ENCODE measurements around the gene CSNK1D. TPM values are rescaled to one million over a fixed set of nuclear protein-coding genes. Genes with fewer than 3 reads are reported as not detected.

Gene CSNK1D
- total and polyA plus RNA-seq, 10 of the 15 experiments (the other 5 are each of a cell fraction or from before 2014, with no cell fraction given) = 5.7 to 105 (median 58.1) TPM

DNA sequence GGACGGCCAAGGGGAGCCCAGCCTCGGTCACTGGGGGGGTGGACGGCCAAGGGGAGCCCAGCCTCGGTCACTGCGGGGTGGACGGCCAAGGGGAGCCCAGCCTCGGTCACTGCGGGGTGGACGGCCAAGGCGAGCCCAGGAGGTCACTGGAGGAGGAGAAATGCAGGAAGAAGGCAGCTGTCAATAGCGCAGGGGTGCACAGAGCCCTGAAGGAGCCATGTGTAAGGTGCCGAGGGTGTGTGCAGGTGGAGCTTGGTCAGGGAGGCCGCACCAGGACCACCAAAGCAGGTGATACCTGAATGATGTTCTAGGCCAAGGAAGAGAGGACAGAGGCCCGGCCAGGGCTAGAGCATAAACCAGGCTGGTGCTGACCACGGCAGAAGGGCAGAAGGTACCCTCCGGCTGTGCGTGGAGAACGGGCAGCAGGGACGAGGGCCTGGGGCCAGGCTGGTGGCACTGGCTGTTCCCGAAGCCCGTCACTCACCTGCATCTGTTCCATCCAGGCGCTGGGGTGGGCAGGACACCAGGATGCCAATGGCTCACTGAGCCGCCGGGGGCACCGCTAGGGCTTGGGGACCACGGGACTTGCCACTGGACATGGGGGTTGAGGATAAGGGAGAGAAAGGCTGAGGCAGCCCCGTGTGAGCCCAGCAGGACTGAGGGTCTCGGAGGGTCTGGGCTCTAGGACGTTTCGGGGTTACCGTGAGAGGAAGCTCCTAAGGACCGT is 55.0 kb downstream of the CSNK1D start:
- no peak overlapping the region for H2AFZ ChIP-seq (ENCODE audit: control insufficient read depth, low read depth, low read length)
- H3K9me3 ChIP-seq (replicated peaks; ENCODE audit: control insufficient read depth, insufficient read depth, low read length) = no peaks in the 10 kb centered on the region; the same call in 2 of the 3 replicates
- no peaks in the 10 kb centered on the region for H4K20me1 ChIP-seq (ENCODE audit: control insufficient read depth, insufficient read depth)
- no peaks in the 10 kb centered on the region; a peak in 1 of 4 replicates for H3K27me3 ChIP-seq (replicated peaks in 1 of 2; ENCODE audit: control insufficient read depth in 2 of 2, insufficient read depth in 2 of 2, low read length in 1 of 2)
- ChIA-PET RAD21 (ENCODE audit: unreplicated experiment) (no interaction called here), CTCF (interaction anchor here (1.7 kb wide), 1 partner anchor 13 kb away, joined by 4 read pairs; no protein-coding TSS in a partner anchor), SMC1A (ENCODE audit: uncharacterized antibody, unreplicated experiment) (no interaction called here), POLR2A (interaction anchor here (1.9 kb wide), 1 partner anchor 12 kb away, joined by 4 read pairs; no protein-coding TSS in a partner anchor)
- in situ Hi-C loops (cut with MboI) = no loop called here
- WGBS (ENCODE audit: insufficient coverage, insufficient replicate concordance, low lambda C conversion rate, missing lambda C conversion rate) = 71% methylated on average over 25 of the region's 32 CpGs
- FAIRE-seq (no peak), DNase-seq (ENCODE audit: low read depth, low spot score) (no peak), ATAC-seq (no peak)
- H3K4me2 ChIP-seq (ENCODE audit: control insufficient read depth, insufficient read depth) = no peak overlapping the region
- no peaks in the 10 kb centered on the region for H3K79me2 ChIP-seq (ENCODE audit: control insufficient read depth, insufficient read depth, low read length)
- no peaks in the 10 kb centered on the region for H3K36me3 ChIP-seq (ENCODE audit: control insufficient read depth in 2 of 2, insufficient read depth in 2 of 2, low read length in 1 of 2)
- H3K4me1 ChIP-seq (ENCODE audit: control insufficient read depth, insufficient read depth, low read length) = peaks cover 20% of the 10 kb centered on the region
- H3K4me3 ChIP-seq = no peak overlapping the region
- intact Hi-C loops (cut with micrococcal nuclease; ENCODE audit: unreplicated experiment) = no loop called here
- TF ChIP-seq CREB1 (IDR thresholded peaks at IDR 0.05; ENCODE audit: low read depth) = no peak
- TF ChIP-seq, protein P1, sequence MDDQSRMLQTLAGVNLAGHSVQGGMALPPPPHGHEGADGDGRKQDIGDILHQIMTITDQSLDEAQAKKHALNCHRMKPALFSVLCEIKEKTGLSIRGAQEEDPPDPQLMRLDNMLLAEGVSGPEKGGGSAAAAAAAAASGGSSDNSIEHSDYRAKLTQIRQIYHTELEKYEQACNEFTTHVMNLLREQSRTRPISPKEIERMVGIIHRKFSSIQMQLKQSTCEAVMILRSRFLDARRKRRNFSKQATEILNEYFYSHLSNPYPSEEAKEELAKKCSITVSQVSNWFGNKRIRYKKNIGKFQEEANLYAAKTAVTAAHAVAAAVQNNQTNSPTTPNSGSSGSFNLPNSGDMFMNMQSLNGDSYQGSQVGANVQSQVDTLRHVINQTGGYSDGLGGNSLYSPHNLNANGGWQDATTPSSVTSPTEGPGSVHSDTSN (IDR thresholded peaks at IDR 0.05; ENCODE audit: insufficient replicate concordance, low read depth, low read length) = no peak
- no peak for TF ChIP-seq CEBPB (IDR thresholded peaks at IDR 0.05; ENCODE audit: borderline replicate concordance in 1 of 2, low read depth in 2 of 2, low read length in 2 of 2)
- TF ChIP-seq KLF5 (IDR thresholded peaks at IDR 0.05; ENCODE audit: partially characterized antibody) = no peak
- no peak for TF ChIP-seq NR2C1 (IDR thresholded peaks at IDR 0.05)
- no peak for TF ChIP-seq RAD21 (IDR thresholded peaks at IDR 0.05; ENCODE audit: insufficient read depth, low read depth, low read length)
- TF ChIP-seq ASH2L (IDR thresholded peaks at IDR 0.05; ENCODE audit: borderline replicate concordance, low read depth) = no peak
- H3K27ac ChIP-seq (ENCODE audit: control insufficient read depth, insufficient read depth) = no peak overlapping the region
- BruUV-seq (replicated peaks) = no TSS peak
- no peak overlapping the region for H3K9ac ChIP-seq (ENCODE audit: control insufficient read depth, insufficient read depth, low read length)

Measured in GM12878 (cell line).